ENCODE measurements around the gene SIRT5. TPM values are rescaled to one million over a fixed set of nuclear protein-coding genes. Genes with fewer than 3 reads are reported as not detected.
A peak's percentile ranks its signal among the peaks of the same experiment; 100 is the strongest.

The SIRT5 gene
- total RNA-seq, 2 experiments from 2014 or later: 15.9 to 16.3 TPM

DNA sequence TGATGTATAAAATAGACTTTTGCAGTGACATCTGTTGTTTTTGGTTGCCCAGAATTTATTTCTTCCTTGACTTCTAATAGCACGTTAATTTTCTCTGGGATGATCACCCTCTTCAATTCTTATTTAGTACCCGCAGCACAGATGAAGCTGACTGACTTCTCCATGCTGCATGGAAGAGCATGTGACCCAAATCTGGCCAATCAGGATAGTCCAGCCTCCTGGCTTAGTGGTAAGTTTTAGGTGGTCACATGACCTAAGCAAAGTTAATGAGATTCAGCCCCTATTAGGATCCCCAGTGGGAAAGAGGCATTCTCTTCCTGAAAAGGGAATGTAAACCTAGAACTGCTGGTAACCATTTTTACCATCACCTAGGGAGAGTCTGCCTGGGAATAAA is 13.8 kb upstream of the SIRT5 start:
- DNase-seq: no peak
- Mint-ChIP-seq H3K36me3 (peaks cover 2% of the 10 kb centered on the region), H3K9me3 (no peaks in the 10 kb centered on the region), H3K27me3 (peaks cover 21% of the 10 kb centered on the region), H3K27ac (no peak overlapping the region), H3K4me1 (peaks cover 1% of the 10 kb centered on the region), H3K4me3 (no peak overlapping the region)
- ATAC-seq (ENCODE audit: low read depth): no peak
- POLR2A ChIA-PET: interaction anchor here (1.0 kb wide), 1 partner anchor 14 kb away, joined by 4 read pairs; the partner anchor contains the start of gene SIRT5

DNA sequence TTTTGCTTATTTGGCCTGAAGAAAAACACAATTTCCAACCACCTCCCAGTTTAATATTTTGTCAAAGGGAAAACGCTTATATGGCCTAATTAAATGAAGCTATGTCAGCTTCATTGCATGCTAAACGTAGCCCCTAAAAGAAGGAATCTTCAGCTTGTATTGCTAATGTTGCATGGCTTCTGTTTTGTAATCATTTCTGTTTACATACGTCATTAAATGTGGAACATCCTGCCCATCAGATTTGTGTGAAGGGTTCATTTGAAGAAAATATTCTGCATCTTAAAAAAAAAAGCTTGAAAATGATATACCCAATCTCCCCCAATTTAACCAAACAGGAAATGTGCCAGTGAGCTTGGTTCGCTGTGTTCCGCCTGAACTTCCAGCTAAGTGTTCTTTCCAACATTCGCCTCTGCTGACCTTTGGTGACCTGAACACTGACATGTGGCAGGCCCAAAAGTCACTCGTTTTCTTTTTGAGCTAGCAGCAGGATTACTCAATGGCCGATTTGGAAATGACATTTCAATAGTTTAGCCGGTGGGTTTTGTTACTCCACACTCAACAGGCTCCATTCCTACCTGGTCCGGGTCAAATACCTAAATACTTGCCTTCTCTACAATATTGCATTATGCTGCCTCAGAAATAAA is 12.7 kb upstream of the SIRT5 start:
- no peaks in the 10 kb centered on the region for H3K9me3 Mint-ChIP-seq

DNA sequence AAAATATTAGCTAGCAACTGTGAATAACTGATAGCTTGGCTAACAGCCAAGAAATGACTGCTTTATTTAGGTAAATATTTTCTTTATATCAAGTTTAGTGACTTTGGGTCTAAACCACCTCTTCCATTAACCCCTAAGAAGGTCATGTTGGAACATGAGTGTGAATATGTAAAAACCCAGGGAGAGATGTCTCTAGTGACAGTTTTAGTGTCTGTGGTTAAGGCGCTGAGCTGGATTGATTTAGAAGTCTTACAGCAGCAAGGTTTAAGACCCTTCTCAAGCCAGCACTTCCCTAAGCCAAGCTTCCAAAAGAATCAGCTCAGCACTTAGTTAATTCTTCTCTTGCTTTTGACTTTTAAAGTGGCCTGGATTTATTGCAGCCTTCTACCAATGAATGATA is 11.4 kb upstream of the SIRT5 start:
- Mint-ChIP-seq H3K27ac (no peak overlapping the region), H3K27me3 (peaks cover 21% of the 10 kb centered on the region), H3K36me3 (peaks cover 2% of the 10 kb centered on the region), H3K4me3 (no peak overlapping the region), H3K4me1 (peaks cover 1% of the 10 kb centered on the region), H3K9me3 (no peaks in the 10 kb centered on the region)
- ATAC-seq (ENCODE audit: low read depth) (no peak), DNase-seq (no peak)
- POLR2A ChIA-PET: no interaction called here

More for the DNA sequence above, 12.7 kb upstream of the SIRT5 start:
- Mint-ChIP-seq H3K27ac (no peak overlapping the region), H3K36me3 (peaks cover 2% of the 10 kb centered on the region), H3K4me1 (peaks cover 1% of the 10 kb centered on the region), H3K4me3 (no peak overlapping the region), H3K27me3 (peaks cover 21% of the 10 kb centered on the region)
- POLR2A ChIA-PET: interaction anchor here (1.2 kb wide), 1 partner anchor 12 kb away, joined by 3 read pairs; no protein-coding TSS in a partner anchor
- ATAC-seq (ENCODE audit: low read depth) (no peak), DNase-seq (no peak)

DNA sequence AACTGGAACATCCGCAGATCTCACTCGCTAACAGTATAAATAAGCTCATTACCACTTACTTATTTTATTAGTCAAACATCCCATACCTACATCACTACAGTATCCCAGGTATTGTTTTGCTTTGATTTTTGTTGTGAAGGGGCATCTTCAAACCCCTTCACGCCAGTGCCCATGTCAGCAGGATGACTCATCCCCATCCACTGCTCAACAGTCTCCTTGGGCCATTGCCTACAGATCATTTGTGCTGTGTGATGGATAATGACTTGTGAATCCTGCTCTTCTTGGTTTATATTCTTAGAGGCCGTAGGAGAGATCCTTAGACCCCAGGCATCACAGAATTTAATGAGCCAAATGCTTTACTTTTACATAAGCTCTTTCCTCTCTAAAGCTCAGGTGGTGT is 8.5 kb upstream of the SIRT5 start:
- no peak overlapping the region for H3K27ac Mint-ChIP-seq
- ATAC-seq (ENCODE audit: low read depth) (no peak), DNase-seq (no peak)
- peaks cover 19% of the 10 kb centered on the region for H3K27me3 Mint-ChIP-seq
- H3K36me3 Mint-ChIP-seq: peaks cover 2% of the 10 kb centered on the region
- peaks cover 1% of the 10 kb centered on the region for H3K4me1 Mint-ChIP-seq
- H3K4me3 Mint-ChIP-seq: no peak overlapping the region
- no peaks in the 10 kb centered on the region for H3K9me3 Mint-ChIP-seq
- POLR2A ChIA-PET: no interaction called here

DNA sequence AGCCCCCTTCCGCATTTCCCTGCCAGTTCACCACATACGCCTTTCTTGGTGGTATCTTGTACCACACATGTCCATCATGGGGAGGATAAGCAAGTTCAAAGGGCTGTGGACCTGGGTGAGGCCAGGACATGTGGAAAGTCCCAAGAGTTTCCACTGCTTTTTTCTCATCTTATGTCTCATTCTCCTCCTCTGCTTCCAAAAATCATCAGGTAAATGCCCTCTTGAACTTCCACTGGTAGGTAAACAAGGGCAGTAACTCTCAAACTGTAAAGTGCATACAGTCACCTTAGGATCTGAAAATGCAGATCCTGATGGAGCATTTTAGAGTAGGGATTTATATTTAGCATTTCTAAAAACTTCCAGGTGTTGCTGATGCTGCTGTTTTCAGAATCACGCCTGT is 7.9 kb upstream of the SIRT5 start:
- Mint-ChIP-seq H3K9me3 (no peaks in the 10 kb centered on the region), H3K27me3 (peaks cover 19% of the 10 kb centered on the region), H3K4me3 (no peak overlapping the region), H3K36me3 (peaks cover 2% of the 10 kb centered on the region), H3K27ac (no peak overlapping the region), H3K4me1 (peaks cover 1% of the 10 kb centered on the region)
- POLR2A ChIA-PET: no interaction called here
- DNase-seq: no peak
- no peak for ATAC-seq (ENCODE audit: low read depth)

DNA sequence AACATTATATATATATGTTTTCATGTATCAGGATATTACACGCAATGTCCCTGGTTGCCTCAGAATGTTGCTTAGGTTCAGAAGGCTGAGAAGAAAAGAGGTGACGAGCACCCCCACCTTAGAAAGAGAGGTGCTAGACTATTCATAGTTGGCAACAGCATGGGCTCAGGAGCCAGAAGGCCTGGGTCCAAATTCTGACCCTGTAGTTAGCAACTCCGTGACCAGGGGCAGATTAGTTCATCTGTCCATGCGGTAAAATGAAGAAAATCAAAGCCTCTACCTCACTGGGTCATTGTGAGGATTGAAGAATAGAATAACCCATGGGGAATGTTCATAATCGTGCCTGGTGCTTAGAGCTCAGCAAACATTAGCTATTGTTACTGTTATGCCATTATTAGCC is 5.4 kb upstream of the SIRT5 start:
- H3K27me3 Mint-ChIP-seq: peaks cover 9% of the 10 kb centered on the region
- DNase-seq: no peak
- no peaks in the 10 kb centered on the region for H3K9me3 Mint-ChIP-seq
- H3K36me3 Mint-ChIP-seq: peaks cover 7% of the 10 kb centered on the region
- ATAC-seq (ENCODE audit: low read depth): no peak
- H3K27ac Mint-ChIP-seq: no peak overlapping the region
- POLR2A ChIA-PET: interaction anchor here (0.7 kb wide), 1 partner anchor 46 kb away, joined by 5 read pairs; the partner anchor contains the start of gene NOL7
- no peak overlapping the region for H3K4me3 Mint-ChIP-seq
- peaks cover 10% of the 10 kb centered on the region for H3K4me1 Mint-ChIP-seq

DNA sequence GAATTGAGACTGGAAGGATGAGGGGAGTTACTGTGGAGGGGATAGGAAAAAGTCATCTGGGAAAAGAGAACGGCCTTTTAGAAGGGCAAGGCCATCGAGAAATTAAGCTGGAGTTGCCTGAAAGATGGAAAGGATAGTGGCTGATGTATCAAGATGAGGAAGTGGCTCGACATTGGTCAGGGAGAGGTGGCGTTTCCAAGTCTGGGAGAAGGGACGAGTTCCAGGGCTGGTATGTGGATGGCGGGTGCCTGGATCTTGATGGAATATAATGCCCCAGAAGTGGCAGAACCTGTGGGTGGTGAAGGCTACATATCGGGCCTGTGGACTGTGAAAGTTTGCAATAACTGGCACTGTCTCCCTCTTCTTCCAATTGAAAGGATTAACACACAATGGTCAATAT is 2.2 kb upstream of the SIRT5 start:
- H3K36me3 Mint-ChIP-seq: peaks cover 7% of the 10 kb centered on the region
- no peak overlapping the region for H3K4me3 Mint-ChIP-seq
- no peak overlapping the region for H3K27ac Mint-ChIP-seq
- ATAC-seq (ENCODE audit: low read depth): no peak
- H3K4me1 Mint-ChIP-seq: peaks cover 23% of the 10 kb centered on the region
- no peak for DNase-seq
- no peaks in the 10 kb centered on the region for H3K9me3 Mint-ChIP-seq
- peaks cover 2% of the 10 kb centered on the region for H3K27me3 Mint-ChIP-seq
- POLR2A ChIA-PET: interaction anchor here (3.9 kb wide), 1 partner anchor 43 kb away, joined by 36 read pairs; the partner anchor contains the start of gene NOL7

DNA sequence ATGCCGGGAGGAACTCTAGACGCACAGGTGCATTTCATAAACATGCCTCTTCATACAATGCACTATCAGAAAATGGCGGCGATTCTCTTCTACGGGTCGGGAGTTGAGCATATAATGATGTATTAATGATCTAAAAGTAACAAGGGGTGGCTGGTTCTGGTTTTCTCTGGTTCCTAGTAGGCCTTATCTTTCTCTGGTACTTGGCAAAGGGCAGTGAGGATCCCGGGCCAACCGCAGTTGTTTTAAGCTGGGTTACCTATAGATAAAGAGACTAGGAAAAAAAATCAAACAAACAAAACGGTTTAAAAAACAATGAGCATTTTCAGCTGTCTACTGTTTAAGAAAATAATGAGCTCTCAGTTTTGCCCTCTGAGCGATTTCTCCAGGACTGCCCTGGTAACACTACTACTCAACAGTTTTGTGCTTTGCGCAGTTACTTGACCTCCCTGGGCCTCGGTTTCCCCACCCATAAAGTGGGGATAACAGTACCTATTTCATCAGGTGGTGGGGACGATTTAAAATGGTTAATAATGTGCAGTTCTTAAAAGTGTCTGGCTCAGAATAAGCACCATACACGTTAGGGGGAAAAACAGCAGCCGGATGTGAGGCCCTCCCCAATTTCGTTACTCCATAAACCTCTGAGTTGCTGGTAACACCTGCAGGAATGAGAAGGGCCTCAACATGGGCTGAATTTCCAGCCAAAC is 1.3 kb upstream of the SIRT5 start:
- DNase-seq (no peak), ATAC-seq (ENCODE audit: low read depth) (no peak)
- POLR2A ChIA-PET: interaction anchor here (1.0 to 3.9 kb wide), 6 partner anchors 11 to 245 kb away, joined by 3 to 36 read pairs (median 14); partner anchors contain the start of genes GFOD1, NOL7 and TBC1D7

DNA sequence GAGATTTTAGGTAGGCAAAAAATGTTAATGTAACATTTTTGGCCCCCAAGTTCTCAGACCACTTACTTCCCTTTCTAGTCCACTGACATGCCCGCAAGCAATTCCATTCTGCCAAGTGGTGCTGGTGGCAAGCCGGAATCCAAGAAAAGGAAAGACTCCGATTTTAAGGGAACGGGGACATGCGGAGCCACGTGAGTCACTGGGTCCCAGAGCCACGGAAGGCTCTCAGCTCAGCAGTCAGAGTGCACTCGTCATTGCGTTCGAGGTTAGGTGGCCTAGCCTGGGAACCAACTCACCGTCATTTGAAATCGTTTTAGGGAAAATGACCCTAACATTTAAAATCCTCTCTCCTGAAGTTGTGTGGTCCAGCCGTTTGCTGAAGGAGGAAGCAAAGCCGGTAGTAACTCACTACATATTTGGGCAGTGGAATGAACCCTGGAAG is 711 bp upstream of the SIRT5 start:
- H3K27me3 Mint-ChIP-seq: no peaks in the 10 kb centered on the region
- DNase-seq (peak; percentile 33), ATAC-seq (ENCODE audit: low read depth) (no peak)
- POLR2A ChIA-PET: interaction anchor here (0.8 to 3.9 kb wide), 11 partner anchors 12 to 245 kb away, joined by 3 to 36 read pairs (median 4); partner anchors contain the start of genes GFOD1, NOL7 and TBC1D7
- H3K36me3 Mint-ChIP-seq: peaks cover 14% of the 10 kb centered on the region
- H3K9me3 Mint-ChIP-seq: no peaks in the 10 kb centered on the region
- H3K27ac Mint-ChIP-seq: peak overlapping the region; percentile 84
- H3K4me1 Mint-ChIP-seq: peaks cover 23% of the 10 kb centered on the region
- peak overlapping the region; percentile 100 for H3K4me3 Mint-ChIP-seq

More for the DNA sequence above, 1.3 kb upstream of the SIRT5 start:
- Mint-ChIP-seq H3K9me3 (no peaks in the 10 kb centered on the region), H3K4me1 (peaks cover 23% of the 10 kb centered on the region), H3K36me3 (peaks cover 12% of the 10 kb centered on the region), H3K4me3 (peak overlapping the region; percentile 100), H3K27me3 (peaks cover 2% of the 10 kb centered on the region), H3K27ac (peak overlapping the region; percentile 84)

DNA sequence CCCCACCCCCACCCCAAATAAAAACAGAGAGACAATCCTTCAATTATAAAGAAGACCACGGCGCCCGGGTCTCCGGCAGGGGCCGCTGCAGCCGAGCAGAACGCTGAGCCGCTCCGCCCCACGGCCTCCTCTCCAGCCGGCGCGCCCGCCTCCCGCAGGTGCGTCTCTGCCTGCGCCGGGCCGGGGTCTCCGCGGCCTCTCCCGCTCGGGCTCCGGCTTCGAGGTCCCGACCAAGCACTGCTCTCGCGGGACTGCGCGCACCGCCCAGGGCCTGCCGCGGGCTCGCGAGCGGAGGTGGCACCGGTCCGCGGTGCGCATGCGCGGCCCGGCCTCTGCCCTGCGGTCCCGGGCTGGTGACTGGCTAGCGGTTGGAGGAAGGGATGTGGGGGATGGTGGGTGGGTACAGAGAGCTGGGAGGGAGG is 241 bp upstream of the SIRT5 start:
- Mint-ChIP-seq H3K36me3 (peaks cover 17% of the 10 kb centered on the region), H3K9me3 (no peaks in the 10 kb centered on the region), H3K27ac (peak overlapping the region; percentile 99), H3K4me1 (peaks cover 23% of the 10 kb centered on the region), H3K4me3 (peak overlapping the region; percentile 100), H3K27me3 (no peaks in the 10 kb centered on the region)
- ATAC-seq (ENCODE audit: low read depth): peak; percentile 84
- POLR2A ChIA-PET: interaction anchor here (0.6 to 3.9 kb wide), 28 partner anchors 12 to 258 kb away, joined by 3 to 36 read pairs (median 4); partner anchors contain the start of genes GFOD1, NOL7, RANBP9 and TBC1D7
- peak; percentile 95 for DNase-seq

DNA sequence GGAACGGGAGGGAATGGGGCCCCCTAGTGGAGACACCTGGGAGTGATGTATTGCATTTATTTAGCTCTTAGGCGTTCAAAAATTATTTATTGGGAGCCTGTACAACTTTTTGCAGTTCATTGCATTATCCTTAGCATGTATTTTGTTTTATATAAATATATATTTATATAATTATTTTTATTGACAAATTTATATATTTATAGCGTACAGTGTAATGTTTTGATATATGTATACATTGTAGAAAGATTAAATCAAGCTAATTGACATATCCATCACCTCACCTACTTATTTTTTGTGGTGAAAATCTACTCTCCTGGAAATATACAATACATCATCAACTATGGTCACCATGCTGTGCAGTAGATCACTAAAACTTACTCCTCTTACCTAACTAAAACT is 975 bp downstream of the SIRT5 start:
- H3K27me3 Mint-ChIP-seq: no peaks in the 10 kb centered on the region
- H3K9me3 Mint-ChIP-seq: no peaks in the 10 kb centered on the region
- H3K27ac Mint-ChIP-seq: peak overlapping the region; percentile 99
- POLR2A ChIA-PET: interaction anchor here (0.5 to 3.9 kb wide), 27 partner anchors 15 to 273 kb away, joined by 3 to 36 read pairs (median 4); partner anchors contain the start of genes GFOD1, NOL7, RANBP9 and TBC1D7
- ATAC-seq (ENCODE audit: low read depth): no peak
- DNase-seq: no peak
- H3K4me1 Mint-ChIP-seq: peaks cover 23% of the 10 kb centered on the region
- peak overlapping the region; percentile 100 for H3K4me3 Mint-ChIP-seq
- peaks cover 22% of the 10 kb centered on the region for H3K36me3 Mint-ChIP-seq

DNA sequence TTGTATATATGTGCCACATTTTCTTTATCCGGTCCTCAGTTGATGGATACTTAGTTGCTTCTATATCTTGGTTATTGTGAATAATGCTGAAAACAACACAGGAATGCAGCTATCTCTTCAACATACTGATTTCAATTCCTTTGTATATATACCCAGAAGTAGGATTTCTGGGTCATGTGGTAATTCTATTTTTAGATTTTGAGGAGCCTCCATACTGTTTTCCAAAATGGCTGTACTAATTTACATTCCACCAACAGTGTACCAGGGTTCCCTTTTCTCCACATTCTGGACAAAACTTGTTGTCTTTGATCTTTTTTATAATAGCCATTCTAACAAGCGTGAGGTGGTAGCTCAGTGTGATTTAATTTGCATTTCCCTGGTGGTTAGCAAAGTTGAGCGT is 1.6 kb downstream of the SIRT5 start:
- ATAC-seq (ENCODE audit: low read depth) (no peak), DNase-seq (no peak)
- H3K36me3 Mint-ChIP-seq: peaks cover 28% of the 10 kb centered on the region
- H3K27me3 Mint-ChIP-seq: no peaks in the 10 kb centered on the region
- no peaks in the 10 kb centered on the region for H3K9me3 Mint-ChIP-seq
- H3K4me3 Mint-ChIP-seq: peak overlapping the region; percentile 36
- H3K4me1 Mint-ChIP-seq: peaks cover 23% of the 10 kb centered on the region
- no peak overlapping the region for H3K27ac Mint-ChIP-seq
- POLR2A ChIA-PET: interaction anchor here (1.1 to 1.6 kb wide), 2 partner anchors 132 to 135 kb away, joined by 3 to 6 read pairs; partner anchors contain the start of gene RANBP9

DNA sequence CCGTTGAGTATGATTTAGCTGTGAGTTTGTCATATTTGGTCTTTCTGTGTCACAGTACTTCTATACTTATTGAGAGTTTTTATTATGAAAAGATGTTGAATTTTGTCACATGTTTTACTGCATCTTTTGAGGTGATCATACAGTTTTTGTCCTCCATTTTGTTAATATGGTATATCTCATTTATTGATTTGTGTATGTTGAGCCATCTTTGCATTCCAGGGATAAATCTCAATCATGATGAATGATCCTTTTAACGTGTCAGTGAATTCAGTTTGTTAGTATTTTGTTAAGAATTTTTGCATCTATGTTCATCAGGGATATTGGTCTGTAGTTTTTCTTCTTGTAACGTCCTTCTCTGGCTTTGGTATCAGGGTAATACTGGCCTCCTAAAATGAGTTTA is 3.5 kb downstream of the SIRT5 start:
- DNase-seq (no peak), ATAC-seq (ENCODE audit: low read depth) (no peak)
- Mint-ChIP-seq H3K27ac (no peak overlapping the region), H3K9me3 (no peaks in the 10 kb centered on the region), H3K4me1 (peaks cover 19% of the 10 kb centered on the region), H3K36me3 (peaks cover 23% of the 10 kb centered on the region), H3K4me3 (no peak overlapping the region), H3K27me3 (no peaks in the 10 kb centered on the region)
- POLR2A ChIA-PET: no interaction called here

All from activated naive CD8-positive, alpha-beta T cell treated with anti-CD3 and anti-CD28 coated beads, Interleukin-2, amount 10 ng/mL, durations not matched to agents 7 days and 5 days (primary cell).